ENCODE data around the gene SOD3.

DNA sequence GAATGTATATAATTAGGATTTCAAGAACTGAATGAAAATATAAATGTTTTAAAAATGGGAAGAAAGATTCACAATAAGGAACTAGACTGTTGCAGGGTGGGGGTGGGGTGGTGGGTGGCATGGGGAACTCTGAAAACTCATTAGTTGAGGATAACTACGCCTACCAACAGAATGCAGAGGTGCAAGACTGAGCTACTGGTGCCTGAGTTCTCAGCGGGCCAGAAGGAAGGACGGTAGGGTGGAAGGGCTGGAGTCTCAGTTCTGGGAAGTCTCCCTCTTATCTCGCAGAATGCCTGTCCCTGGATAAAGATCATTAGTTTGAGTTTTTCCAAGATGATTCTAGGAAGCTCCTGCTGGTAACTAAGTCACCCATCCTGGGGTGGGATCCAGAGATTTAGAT, 1.3 kb upstream of the SOD3 start:
- TF ChIP-seq CTCF (IDR thresholded peaks at IDR 0.05) = no peak
- no peak for TF ChIP-seq POLR2AphosphoS5 (IDR thresholded peaks at IDR 0.05)

Measured in sigmoid colon (tissue), 4 donors.